DMS53 treated with DMSO at 0.1 percent for 48 hours (cell line): Measurements from ENCODE around the gene ZG16B.

Source experiments
- DNase-seq: peaks from one replicate; lab custom pipeline; 2025; ENCODE audit not compliant: unreplicated experiment; lab: John Stamatoyannopoulos, UW

Gene ZG16B

DNA sequence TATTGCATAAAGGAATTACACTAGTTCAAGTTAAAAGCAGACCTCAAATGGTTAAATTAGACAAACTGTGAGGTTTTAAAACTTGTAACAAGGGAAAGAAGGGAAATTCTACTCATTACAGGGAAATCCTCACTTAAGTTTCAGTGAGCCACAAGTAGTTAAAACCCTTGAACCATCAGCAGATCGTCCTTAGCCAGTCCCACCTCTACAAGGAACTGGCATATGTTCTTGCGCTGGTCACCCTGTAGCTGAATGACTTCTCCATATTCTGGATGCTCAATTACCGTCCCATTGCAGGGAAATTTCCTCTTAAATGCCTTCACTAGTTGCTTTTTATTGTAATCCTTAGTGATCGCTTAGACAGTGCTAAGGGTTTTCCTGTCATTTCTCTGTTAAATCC is 7.6 kb upstream of the ZG16B start:
- no peak for DNase-seq

GRCh38 chr16:2824626-2825025 is 5.5 kb upstream of the ZG16B start:
- DNase-seq, result no peak

GRCh38 chr16:2825049-2825742 is 4.9 kb upstream of the ZG16B start:
- no peak for DNase-seq

DNA sequence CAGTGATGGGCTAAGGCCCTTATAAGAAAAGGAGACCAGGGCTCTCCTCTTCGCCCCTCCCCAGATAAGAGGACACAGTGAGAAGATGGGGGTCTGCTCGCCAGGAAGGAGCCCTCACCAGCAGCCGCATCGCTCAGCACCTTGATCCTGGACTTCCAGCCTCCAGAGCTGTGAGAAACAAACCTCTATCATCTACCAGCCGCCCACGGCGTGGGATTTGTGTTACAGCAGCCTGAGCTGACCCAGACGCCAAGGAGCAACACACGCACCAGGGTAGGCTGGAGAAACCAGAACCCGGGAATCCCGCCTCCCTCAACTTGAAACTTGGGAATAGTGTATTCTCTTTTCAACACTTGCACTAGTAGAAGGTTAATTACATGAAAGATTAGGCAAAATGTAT is 4.2 kb upstream of the ZG16B start:
- DNase-seq, result no peak

GRCh38 chr16:2826591-2827373 is 3.3 kb upstream of the ZG16B start:
- no peak for DNase-seq

GRCh38 chr16:2827374-2827791 is 2.7 kb upstream of the ZG16B start:
- no peak for DNase-seq

- no peak for DNase-seq
Measured at GRCh38 chr16:2827831-2828520, 2.1 kb upstream of the ZG16B start.

DNA sequence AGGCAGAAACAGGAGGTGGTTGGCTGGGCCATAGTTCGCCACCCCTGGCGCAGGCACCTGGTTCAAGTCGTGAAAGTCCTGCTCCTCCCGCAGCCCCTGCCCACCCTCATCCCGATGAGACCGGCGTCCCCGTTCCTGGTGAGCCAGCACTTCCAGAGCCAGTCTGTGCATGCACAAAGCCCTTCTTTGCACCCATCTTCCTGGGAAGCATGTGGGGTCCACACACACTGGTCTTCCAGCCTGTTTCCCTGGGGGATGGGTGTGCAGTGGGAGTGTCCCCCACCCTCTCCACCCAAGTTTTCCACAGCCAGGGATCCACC is 1.6 kb upstream of the ZG16B start:
- DNase-seq, result no peak

GRCh38 chr16:2828876-2829430 is 1.1 kb upstream of the ZG16B start:
- DNase-seq, result no peak

DNA sequence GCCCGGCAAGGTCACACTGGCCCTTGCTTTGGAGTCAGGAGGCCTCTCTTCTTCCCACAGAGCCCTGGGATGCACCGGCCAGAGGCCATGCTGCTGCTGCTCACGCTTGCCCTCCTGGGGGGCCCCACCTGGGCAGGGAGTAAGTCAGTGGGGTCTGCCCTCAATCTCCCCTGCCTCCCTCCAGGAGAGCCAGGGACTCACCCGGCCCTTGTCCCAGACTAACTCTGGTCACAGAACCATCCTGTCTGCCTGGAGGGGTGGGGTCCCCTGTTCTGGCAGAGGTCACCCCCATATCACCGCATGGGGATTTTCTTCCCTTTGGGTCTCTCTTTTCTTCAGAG is 222 bp downstream of the ZG16B start:
- DNase-seq, result no peak

DNA sequence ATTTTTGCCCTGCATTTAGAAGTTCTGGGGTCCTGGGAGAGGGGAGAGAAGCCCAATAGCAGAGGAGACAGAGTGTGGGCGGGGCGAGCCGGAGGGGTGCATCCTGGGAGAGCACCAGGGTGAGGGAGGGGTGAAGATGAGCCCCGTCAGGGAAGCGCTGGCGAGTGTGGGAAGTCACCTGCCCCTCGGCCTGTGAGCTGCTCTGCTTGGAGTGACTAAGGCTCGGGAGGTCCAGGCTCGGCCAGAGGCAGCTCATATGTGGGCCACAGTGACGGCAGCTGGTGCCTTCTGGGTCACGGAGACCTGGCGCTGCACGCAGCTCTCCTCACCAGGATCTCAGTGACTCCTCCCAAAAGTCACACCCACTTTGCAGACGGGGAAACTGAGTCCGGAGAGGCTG is 1.1 kb downstream of the ZG16B start:
- DNase-seq, result no peak

DNA sequence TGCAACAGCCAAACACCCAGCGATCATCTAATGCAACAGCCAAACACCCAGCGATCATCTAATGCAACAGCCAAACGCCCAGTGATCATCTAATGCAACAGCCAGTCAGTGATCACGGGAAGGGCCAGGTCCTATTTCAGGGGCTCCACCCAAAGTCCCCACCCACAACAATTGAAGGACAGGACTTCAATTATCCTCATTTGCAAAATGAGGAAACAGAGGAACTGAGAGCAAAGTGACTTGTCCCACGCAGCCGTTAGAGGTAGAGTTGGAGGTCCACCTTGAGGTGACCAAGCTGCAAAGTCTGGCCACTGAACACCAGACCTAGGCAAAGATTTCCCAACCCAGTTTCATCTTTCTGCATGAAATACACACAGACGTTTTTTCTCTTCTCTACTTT is 3.7 kb downstream of the ZG16B start:
- DNase-seq, result no peak

DNA sequence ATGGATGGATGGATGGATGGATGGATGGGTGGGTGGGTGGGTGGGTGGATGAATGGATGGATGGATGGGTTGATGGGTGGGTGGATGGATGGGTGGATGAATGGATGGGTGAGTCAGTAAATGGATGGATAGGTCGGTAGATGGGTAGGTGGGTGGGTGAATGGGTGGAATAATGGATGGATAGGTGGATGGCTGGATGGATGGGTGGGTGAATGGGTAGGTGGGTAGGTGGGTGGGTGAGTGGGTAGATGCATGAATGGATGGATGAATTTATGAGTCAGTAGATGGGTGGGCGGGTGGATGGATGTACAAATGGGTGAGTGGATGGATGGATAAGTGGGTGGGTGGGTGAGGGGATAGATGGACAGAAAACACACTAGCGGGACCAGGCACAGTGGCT is 4.9 kb downstream of the ZG16B start:
- DNase-seq, result no peak

DNA sequence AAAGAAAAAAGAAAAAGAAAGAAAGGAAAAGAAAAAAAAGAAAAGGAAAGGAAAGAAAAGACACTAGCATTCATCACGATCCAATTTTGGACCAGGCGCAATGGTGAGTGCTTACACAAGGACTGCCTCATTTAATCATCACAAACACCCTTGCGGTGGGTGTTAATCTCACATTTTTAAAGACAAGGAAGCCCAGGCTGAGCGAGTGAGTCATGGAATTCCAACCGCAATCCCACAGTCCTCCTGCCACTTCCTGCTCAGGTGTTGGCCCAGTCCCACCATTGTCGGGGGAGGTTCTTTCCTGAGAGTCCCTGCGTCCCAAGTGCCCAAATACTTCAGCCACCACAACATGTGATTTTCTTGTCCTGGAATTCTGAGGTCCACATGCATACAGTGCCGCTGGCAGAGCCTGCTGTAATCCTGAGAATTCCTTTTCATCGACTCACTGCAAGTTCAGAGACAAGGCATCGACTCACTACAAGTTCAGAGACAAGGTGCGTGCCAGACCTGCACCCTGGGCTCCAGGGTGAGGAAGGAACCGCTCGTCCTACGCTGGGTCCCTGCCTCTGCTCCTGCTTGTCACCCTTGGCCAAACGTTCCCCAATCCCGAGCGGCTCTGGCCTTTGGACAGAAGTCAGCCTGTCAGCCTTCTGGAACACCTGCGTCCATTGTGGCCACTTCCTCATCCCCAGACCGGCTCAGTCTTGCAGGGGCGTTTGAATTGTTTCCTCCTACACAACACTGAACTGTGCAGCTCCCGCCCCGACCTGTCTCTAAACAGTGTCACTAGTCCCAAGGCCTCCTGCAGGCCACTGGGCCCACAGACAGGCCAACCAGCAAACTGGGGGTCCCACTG is 5.8 kb downstream of the ZG16B start:
- DNase-seq, result peak; percentile 34

- no peak for DNase-seq
Measured at GRCh38 chr16:2836646-2837508, 6.8 kb downstream of the ZG16B start.

GRCh38 chr16:2838928-2839327 is 8.8 kb downstream of the ZG16B start:
- DNase-seq, result peak; percentile 37

DNA sequence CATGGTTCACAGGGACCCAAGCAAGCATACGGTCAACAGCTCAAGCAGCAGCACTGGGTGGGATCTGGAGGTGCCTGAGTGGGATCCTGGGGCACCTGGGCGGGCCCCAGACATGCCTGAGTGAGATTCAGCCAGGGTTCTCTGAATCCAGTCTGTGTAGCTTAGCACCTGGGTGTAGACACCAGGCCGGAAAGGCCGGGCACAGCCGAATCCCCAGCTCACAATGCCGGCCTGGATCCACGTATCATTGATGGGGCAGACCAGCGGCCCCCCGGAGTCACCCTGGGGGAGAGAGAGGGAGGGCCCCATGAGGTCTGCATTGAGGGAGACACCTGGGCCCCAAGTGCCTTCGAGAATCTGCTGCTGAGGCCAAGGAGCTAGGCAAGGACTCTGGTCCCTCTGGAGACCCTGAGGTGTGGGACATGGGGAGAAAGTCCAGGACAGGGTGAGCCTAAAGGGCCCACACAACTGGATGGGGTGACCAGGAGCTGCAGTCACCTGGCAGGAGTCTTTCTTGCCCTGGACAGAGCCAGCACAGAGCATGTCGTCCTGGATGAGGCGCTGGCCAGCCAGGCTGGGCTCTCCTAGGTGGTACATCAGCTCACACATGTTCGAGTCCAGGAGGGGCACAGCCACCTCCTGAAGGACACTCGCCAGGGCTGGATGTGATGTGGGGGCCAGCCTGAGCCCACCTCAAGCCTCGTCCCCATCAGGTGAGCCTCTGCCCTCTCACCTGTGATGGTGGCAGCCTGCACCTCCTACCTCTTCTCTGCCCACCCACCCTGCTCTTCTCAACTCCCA is 9.7 kb downstream of the ZG16B start:
- DNase-seq, result no peak

DNA sequence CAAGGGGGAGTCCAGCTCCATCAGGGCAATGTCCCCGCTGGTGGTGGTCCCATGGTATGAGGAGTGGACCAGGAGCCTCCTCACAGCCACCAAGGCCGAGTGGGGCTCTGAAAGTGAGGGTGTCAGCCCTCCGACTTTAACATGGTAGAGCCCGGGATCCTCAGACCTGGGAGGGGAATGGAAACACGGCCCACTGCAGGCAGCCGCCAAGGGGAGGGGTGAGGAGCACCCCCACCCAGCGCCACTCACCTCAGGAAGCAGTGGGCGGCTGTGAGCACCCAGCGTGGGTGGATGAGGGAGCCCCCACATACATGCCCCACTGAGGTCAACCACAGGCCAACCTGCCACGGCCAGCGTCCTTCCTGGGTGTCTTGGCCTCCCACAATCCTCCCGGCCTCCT is 10.8 kb downstream of the ZG16B start:
- DNase-seq, result no peak

- DNase-seq, result no peak
Measured at GRCh38 chr16:2841606-2842339, 11.7 kb downstream of the ZG16B start.
